GM21529 (cell line): ENCODE data around the gene ENTPD7.
"Not testable (repeated sequence)": the region's sequence is repeated elsewhere in the genome, so short reads cannot be mapped to it uniquely, and the experiment has no call there.

Experiments
- ATAC-seq: cut with Tn5 transposase; IDR thresholded peaks from one replicate; pipeline ENCODE4 v1.9.1; 2021; ENCODE audit not compliant: unreplicated experiment

Gene ENTPD7

GRCh38 chr10:99742701-99743100 lies 83.4 kb downstream of the ENTPD7 start:
- ATAC-seq, result no peak

- no peak for ATAC-seq
These were observed 84.5 kb downstream of the ENTPD7 start for GRCh38 chr10:99743841-99744240.

- not testable (repeated sequence) for ATAC-seq
These were observed 86.9 kb downstream of the ENTPD7 start for GRCh38 chr10:99746166-99746565.

- no peak for ATAC-seq
These were observed 89.6 kb downstream of the ENTPD7 start for GRCh38 chr10:99748823-99749451.

GRCh38 chr10:99750641-99751040 lies 91.3 kb downstream of the ENTPD7 start:
- ATAC-seq, result no peak

- no peak for ATAC-seq
These were observed 95.4 kb downstream of the ENTPD7 start for GRCh38 chr10:99754670-99755069.
